IMR-90 (cell line): ENCODE results near the gene C12orf57. TPM values are rescaled to one million over a fixed set of nuclear protein-coding genes. Genes with fewer than 3 reads are reported as not detected.

Experiments
- ATAC-seq: fragments of 200-7000 bp; cut with Tn5 transposase; 2 replicates; pipeline ENCODE4 v1.9.1; 2020; ENCODE audit warnings: low read depth, mild to moderate bottlenecking, moderate library complexity
- BruUV-seq: library from RNA; stranded (reverse); fragments of 400-500 nt; replicated peaks from 2 replicates; lab custom pipeline; 2021; lab: Mats Ljungman, UMichigan
- CTCF ChIA-PET: fragments of 300-600 bp; formaldehyde crosslinking; extraction: SDS; loops from one replicate; lab custom pipeline; 2021; ENCODE audit warnings: antibody characterized with exemption; lab: Yijun Ruan, JAX
- POLR2A ChIA-PET: fragments of 300-600 bp; sonication (Branson Sonifier 250); formaldehyde crosslinking; loops from one replicate; lab custom pipeline; 2022; ENCODE audit warnings: antibody characterized with exemption; ENCODE audit not compliant: unreplicated experiment; lab: Charles Lee
- DNase-seq: peaks from one replicate; pipeline ENCODE4 v3.0.0; 2013
- H2AFZ ChIP-seq: replicated peaks from 2 replicates; pipeline ENCODE3; 2013; ENCODE audit warnings: low read length, mild to moderate bottlenecking; ENCODE audit not compliant: poor library complexity
- H2AK5ac ChIP-seq: 2 replicates; pipeline ENCODE4 v1.6.1; 2013; ENCODE audit warnings: low read depth, low read length, inconsistent platforms
- H2AK9ac ChIP-seq: replicated peaks from 2 replicates; pipeline ENCODE3; 2013; ENCODE audit warnings: mild to moderate bottlenecking, low read depth, low read length, moderate library complexity; ENCODE audit not compliant: poor library complexity
- H2BK120ac ChIP-seq: 2 replicates; pipeline ENCODE4 v1.6.1; 2013; ENCODE audit warnings: low read depth, low read length, inconsistent platforms
- H2BK15ac ChIP-seq: 3 replicates; pipeline ENCODE4 v1.6.1; 2013; ENCODE audit warnings: low read depth, low read length, inconsistent platforms
- H2BK20ac ChIP-seq: 2 replicates; pipeline ENCODE4 v1.6.1; 2013; ENCODE audit warnings: low read depth, mild to moderate bottlenecking, inconsistent platforms, low read length, moderate library complexity
- H2BK5ac ChIP-seq: 2 replicates; pipeline ENCODE4 v1.6.1; 2013; ENCODE audit warnings: mild to moderate bottlenecking, low read depth, low read length, inconsistent platforms; ENCODE audit not compliant: poor library complexity, severe bottlenecking
- H3K14ac ChIP-seq: replicated peaks from 2 replicates; pipeline ENCODE4 v1.6.1; 2013; ENCODE audit warnings: low read depth, low read length, inconsistent platforms
- H3K18ac ChIP-seq: 2 replicates; pipeline ENCODE4 v1.6.1; 2013; ENCODE audit warnings: low read depth, low read length, control low read depth
- H3K23ac ChIP-seq: 2 replicates; pipeline ENCODE4 v1.6.1; 2013; ENCODE audit warnings: low read depth, low read length, inconsistent platforms
- H3K27ac ChIP-seq: 2 replicates; pipeline ENCODE4 v1.5.1; 2013; ENCODE audit warnings: mild to moderate bottlenecking, control low read depth, low read length; ENCODE audit not compliant: insufficient read depth
- H3K27me3 ChIP-seq: 2 replicates; pipeline ENCODE4 v1.6.1; 2013; ENCODE audit warnings: low read length; ENCODE audit not compliant: control insufficient read depth, insufficient read depth
- H3K36me3 ChIP-seq: 2 replicates; pipeline ENCODE4 v1.6.1; 2013; ENCODE audit warnings: low read length, mixed read lengths; ENCODE audit not compliant: control insufficient read depth, insufficient read depth
- H3K4ac ChIP-seq: 2 replicates; pipeline ENCODE4 v1.6.1; 2013; ENCODE audit warnings: low read depth, low read length, inconsistent platforms
- H3K4me1 ChIP-seq: 2 replicates; pipeline ENCODE4 v1.6.1; 2013; ENCODE audit warnings: low read length, mixed read lengths; ENCODE audit not compliant: control insufficient read depth, insufficient read depth
- H3K4me2 ChIP-seq: 2 replicates; pipeline ENCODE4 v1.6.1; 2013; ENCODE audit warnings: low read depth, mild to moderate bottlenecking, control low read depth, low read length, moderate library complexity
- H3K4me3 ChIP-seq: 2 replicates; pipeline ENCODE4 v1.5.1; 2013; ENCODE audit warnings: low read depth, mild to moderate bottlenecking, control low read depth, low read length, moderate library complexity; ENCODE audit not compliant: insufficient read depth
- H3K56ac ChIP-seq: 2 replicates; pipeline ENCODE4 v1.6.1; 2013; ENCODE audit warnings: low read length, inconsistent platforms; ENCODE audit not compliant: insufficient read depth; ENCODE audit errors: extremely low read depth
- H3K79me1 ChIP-seq, 2 experiments: 2 replicates each; pipeline ENCODE4 v1.6.1; 2013; ENCODE audit warnings: low read length in 2 of 2, inconsistent platforms in 1 of 2, low read depth in 1 of 2
- H3K9ac ChIP-seq: 2 replicates; pipeline ENCODE4 v1.6.1; 2013; ENCODE audit warnings: low read depth, low read length, control low read depth
- H3K9me1 ChIP-seq: 2 replicates; pipeline ENCODE4 v1.6.1; 2013; ENCODE audit warnings: low read length, inconsistent platforms; ENCODE audit not compliant: insufficient read depth
- H3K9me3 ChIP-seq: 2 replicates; pipeline ENCODE4 v1.6.1; 2013; ENCODE audit warnings: low read length; ENCODE audit not compliant: control insufficient read depth, insufficient read depth
- H4K20me1 ChIP-seq: 2 replicates; pipeline ENCODE4 v1.6.1; 2013; ENCODE audit warnings: low read length, inconsistent platforms; ENCODE audit not compliant: insufficient read depth
- H4K5ac ChIP-seq: 2 replicates; pipeline ENCODE4 v1.6.1; 2013; ENCODE audit warnings: mild to moderate bottlenecking, low read depth, low read length, control low read depth
- H4K8ac ChIP-seq, 2 experiments: 2 replicates each; pipeline ENCODE4 v1.6.1; 2013; ENCODE audit warnings: low read depth in 2 of 2, low read length in 2 of 2, control low read depth in 1 of 2, inconsistent platforms in 1 of 2
- H4K91ac ChIP-seq: 2 replicates; pipeline ENCODE4 v1.6.1; 2013; ENCODE audit warnings: low read depth, low read length, inconsistent platforms; ENCODE audit not compliant: insufficient read depth
- CEBPB ChIP-seq: IDR thresholded peaks from 2 replicates; pipeline ENCODE4 v1.6.1; 2012; ENCODE audit warnings: low read depth, low read length, improper control_type of control experiment
- CHD1 ChIP-seq: IDR thresholded peaks from 2 replicates; pipeline ENCODE4 v1.6.1; 2012; ENCODE audit warnings: low read depth, low read length, improper control_type of control experiment
- FOS ChIP-seq: fragments of 150-350 bp; IDR thresholded peaks from 2 replicates; pipeline ENCODE4 v1.6.1; 2016; ENCODE audit warnings: low read depth, low read length
- MXI1 ChIP-seq: IDR thresholded peaks from 2 replicates; pipeline ENCODE4 v1.6.1; 2012; ENCODE audit warnings: low read depth, mild to moderate bottlenecking, low read length, moderate library complexity, borderline replicate concordance
- POLR2A ChIP-seq: IDR thresholded peaks from 2 replicates; pipeline ENCODE4 v1.6.1; 2012; ENCODE audit warnings: mild to moderate bottlenecking, low read depth, low read length
- RCOR1 ChIP-seq: IDR thresholded peaks from 2 replicates; pipeline ENCODE4 v1.6.1; 2012; ENCODE audit warnings: mild to moderate bottlenecking, low read length, improper control_type of control experiment; ENCODE audit not compliant: insufficient replicate concordance
- SMC3 ChIP-seq: fragments of 150-350 bp; IDR thresholded peaks from 2 replicates; pipeline ENCODE4 v1.6.1; 2016; ENCODE audit warnings: low read depth, mild to moderate bottlenecking, antibody characterized with exemption, low read length, moderate library complexity
- WGBS, 2 experiments: methylation state at CpG; one replicate each; pipeline versions ENCODE4 v1.1.5 to v1.1.7; 2013; ENCODE audit warnings: missing lambda C conversion rate in 2 of 2; ENCODE audit not compliant: insufficient read length in 1 of 2; ENCODE audit errors: extremely low coverage in 2 of 2; 5-methylcytosine and 5-hydroxymethylcytosine counted together
- dilution Hi-C: fragments of 300-500 bp; cut with HindIII; formaldehyde crosslinking; loops from one replicate; pipeline ENCODE4 v1.14.3; 2018; ENCODE audit warnings: low sequenced_read_pairs; ENCODE audit not compliant: unreplicated experiment
- in situ Hi-C: fragments of 300-500 bp; cut with MboI; formaldehyde crosslinking; loops from 3 replicates; pipeline ENCODE4 v1.14.3; 2019; ENCODE audit warnings: low sequenced_read_pairs, inconsistent platforms, mixed read lengths
- intact Hi-C: fragments of 100-400 bp; cut with micrococcal nuclease; formaldehyde crosslinking; loops from 2 replicates; pipeline ENCODE4 v1.10.0; 2022
- polyA plus RNA-seq, 3 experiments: library from polyadenylated mRNA; depleted of rRNA; stranded (reverse); fragments of >200 nt; gene quantifications; 2 replicates each; pipeline ENCODE4 v1.2.3, GENCODE V29; 2012; ENCODE audit warnings: low replicate concordance in 1 of 3
- total RNA-seq: library from RNA; depleted of rRNA; stranded (reverse); fragments of >200 nt; gene quantifications from 2 replicates; pipeline ENCODE4 v1.2.3, GENCODE V29; 2012
- TF ChIP-seq, protein P1 (sequence below): fragments of 150-350 bp; IDR thresholded peaks from 2 replicates; pipeline ENCODE4 v1.6.1; 2016; ENCODE audit warnings: low read depth, mild to moderate bottlenecking, low read length, moderate library complexity, borderline replicate concordance
- TF ChIP-seq, protein P2 (sequence below): fragments of 150-350 bp; IDR thresholded peaks from 2 replicates; pipeline ENCODE4 v1.6.1; 2017; ENCODE audit warnings: mild to moderate bottlenecking, antibody characterized with exemption, low read length, low read depth
- TF ChIP-seq, protein P3 (sequence below): conservative IDR thresholded peaks from 2 replicates; pipeline ENCODE4 v1.5.1; 2012; ENCODE audit warnings: mild to moderate bottlenecking, low read depth, low read length, improper control_type of control experiment

The C12orf57 gene
- total and polyA plus RNA-seq, 2 of the 4 experiments (the other 2 are of a cell fraction): 238 to 530 TPM

DNA sequence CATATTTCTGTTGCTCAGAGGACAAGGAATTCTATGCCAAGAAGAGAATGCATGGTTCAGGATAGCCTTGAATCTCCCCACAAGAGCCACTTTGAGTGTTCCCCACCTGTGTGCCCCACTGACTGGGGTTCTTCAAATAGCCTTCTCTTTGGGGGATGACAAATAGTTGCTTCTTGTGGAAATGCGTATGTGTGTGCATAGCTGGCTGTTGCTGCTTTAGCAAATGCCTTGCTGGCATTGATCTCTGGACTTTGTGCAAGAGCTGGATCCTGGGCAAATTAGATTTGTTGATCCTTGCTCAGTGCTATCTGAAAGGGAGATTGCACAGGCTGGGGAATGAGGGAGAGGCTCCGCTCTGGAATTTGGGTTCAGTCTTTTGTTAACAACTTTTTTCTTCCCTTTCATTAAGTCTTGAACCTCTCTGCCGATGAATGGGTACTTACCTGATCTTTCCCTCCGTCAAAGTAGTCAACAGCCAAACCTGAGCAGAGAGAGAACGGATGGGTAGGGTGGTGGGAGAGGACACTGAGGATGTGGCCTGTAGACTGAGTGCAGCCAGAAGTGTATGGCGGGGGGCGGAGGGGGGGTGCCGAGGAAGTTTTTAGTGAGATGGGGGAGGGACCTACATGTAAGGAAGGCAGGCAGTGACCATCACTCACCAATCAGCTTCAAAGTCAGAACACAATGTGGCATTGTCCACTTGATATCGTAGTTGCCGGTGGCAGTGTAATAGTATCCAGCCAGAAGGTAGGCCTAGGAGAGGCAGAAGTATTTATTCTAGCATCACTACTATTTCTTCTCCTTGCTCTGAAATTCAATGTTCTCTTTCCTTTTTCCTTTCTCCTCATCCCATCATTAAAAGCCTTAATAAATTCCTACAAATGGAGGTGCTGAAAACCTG, 37.6 kb downstream of the C12orf57 start (continued):
- TF ChIP-seq, protein P1, sequence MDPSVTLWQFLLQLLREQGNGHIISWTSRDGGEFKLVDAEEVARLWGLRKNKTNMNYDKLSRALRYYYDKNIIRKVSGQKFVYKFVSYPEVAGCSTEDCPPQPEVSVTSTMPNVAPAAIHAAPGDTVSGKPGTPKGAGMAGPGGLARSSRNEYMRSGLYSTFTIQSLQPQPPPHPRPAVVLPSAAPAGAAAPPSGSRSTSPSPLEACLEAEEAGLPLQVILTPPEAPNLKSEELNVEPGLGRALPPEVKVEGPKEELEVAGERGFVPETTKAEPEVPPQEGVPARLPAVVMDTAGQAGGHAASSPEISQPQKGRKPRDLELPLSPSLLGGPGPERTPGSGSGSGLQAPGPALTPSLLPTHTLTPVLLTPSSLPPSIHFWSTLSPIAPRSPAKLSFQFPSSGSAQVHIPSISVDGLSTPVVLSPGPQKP: no peak

DNA sequence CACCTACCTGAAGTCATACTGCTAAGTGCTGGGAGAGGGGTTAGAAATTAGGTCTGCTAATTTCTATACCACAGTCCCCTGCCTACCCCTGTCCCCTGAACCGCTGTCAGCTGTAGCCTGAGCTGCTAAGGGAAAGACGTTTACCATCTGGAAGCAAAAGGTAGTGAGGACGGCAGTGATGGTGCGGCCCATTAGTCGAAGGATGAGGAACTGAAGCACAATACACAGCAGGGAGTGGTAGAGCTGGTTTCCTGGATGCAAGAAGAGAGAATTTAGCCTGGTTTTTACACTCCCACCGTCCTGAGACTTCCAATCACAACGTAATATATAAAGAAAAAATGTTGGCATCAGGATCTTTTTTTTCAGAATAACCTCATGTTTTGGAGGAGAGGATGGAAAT, 38.7 kb downstream of the C12orf57 start:
- ChIA-PET CTCF (no interaction called here), POLR2A (no interaction called here)
- H2BK20ac ChIP-seq: no peak overlapping the region
- H4K91ac ChIP-seq: no peak overlapping the region
- no peak overlapping the region for H4K8ac ChIP-seq
- no peak overlapping the region for H3K4me2 ChIP-seq
- H3K4me3 ChIP-seq: no peak overlapping the region
- H3K4ac ChIP-seq: no peak overlapping the region
- H4K20me1 ChIP-seq: no peaks in the 10 kb centered on the region
- no peaks in the 10 kb centered on the region for H3K4me1 ChIP-seq
- H3K18ac ChIP-seq: no peak overlapping the region
- H3K27me3 ChIP-seq: no peaks in the 10 kb centered on the region
- H3K14ac ChIP-seq: no peak overlapping the region
- H4K5ac ChIP-seq: no peak overlapping the region
- H3K56ac ChIP-seq: no peak overlapping the region
- no peak overlapping the region for H2AK9ac ChIP-seq
- TF ChIP-seq MXI1 (no peak), FOS (no peak), POLR2A (no peak), RCOR1 (no peak), CEBPB (no peak), SMC3 (no peak), CHD1 (no peak)
- TF ChIP-seq, protein P1: no peak
- TF ChIP-seq, protein P2, sequence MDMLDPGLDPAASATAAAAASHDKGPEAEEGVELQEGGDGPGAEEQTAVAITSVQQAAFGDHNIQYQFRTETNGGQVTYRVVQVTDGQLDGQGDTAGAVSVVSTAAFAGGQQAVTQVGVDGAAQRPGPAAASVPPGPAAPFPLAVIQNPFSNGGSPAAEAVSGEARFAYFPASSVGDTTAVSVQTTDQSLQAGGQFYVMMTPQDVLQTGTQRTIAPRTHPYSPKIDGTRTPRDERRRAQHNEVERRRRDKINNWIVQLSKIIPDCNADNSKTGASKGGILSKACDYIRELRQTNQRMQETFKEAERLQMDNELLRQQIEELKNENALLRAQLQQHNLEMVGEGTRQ: no peak
- TF ChIP-seq, protein P3, sequence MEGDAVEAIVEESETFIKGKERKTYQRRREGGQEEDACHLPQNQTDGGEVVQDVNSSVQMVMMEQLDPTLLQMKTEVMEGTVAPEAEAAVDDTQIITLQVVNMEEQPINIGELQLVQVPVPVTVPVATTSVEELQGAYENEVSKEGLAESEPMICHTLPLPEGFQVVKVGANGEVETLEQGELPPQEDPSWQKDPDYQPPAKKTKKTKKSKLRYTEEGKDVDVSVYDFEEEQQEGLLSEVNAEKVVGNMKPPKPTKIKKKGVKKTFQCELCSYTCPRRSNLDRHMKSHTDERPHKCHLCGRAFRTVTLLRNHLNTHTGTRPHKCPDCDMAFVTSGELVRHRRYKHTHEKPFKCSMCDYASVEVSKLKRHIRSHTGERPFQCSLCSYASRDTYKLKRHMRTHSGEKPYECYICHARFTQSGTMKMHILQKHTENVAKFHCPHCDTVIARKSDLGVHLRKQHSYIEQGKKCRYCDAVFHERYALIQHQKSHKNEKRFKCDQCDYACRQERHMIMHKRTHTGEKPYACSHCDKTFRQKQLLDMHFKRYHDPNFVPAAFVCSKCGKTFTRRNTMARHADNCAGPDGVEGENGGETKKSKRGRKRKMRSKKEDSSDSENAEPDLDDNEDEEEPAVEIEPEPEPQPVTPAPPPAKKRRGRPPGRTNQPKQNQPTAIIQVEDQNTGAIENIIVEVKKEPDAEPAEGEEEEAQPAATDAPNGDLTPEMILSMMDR: no peak
- no CpG with 5 or more reads among the region's 7 CpGs for WGBS, 2 experiments
- H3K9ac ChIP-seq: no peak overlapping the region
- no peaks in the 10 kb centered on the region for H3K9me3 ChIP-seq
- H2BK15ac ChIP-seq: no peak overlapping the region
- no TSS peak for BruUV-seq
- dilution Hi-C loops: no loop called here
- H3K36me3 ChIP-seq: peaks cover 49% of the 10 kb centered on the region
- H3K27ac ChIP-seq: no peak overlapping the region
- no peak overlapping the region for H2AK5ac ChIP-seq
- DNase-seq (no peak), ATAC-seq (no peak)
- H3K9me1 ChIP-seq: peaks cover 3% of the 10 kb centered on the region; the same call in 1 of the 2 replicates
- peaks cover 0 to 5% of the 10 kb centered on the region in 2 experiments; a peak in 1 of 4 replicates for H3K79me1 ChIP-seq
- H2AFZ ChIP-seq: no peak overlapping the region
- intact Hi-C loops: no loop called here
- H2BK120ac ChIP-seq: no peak overlapping the region
- no peak overlapping the region for H2BK5ac ChIP-seq
- in situ Hi-C loops: no loop called here
- H3K23ac ChIP-seq: no peak overlapping the region
